ENCODE data around the gene FAM171A2. TPM values are rescaled to one million over a fixed set of nuclear protein-coding genes. Genes with fewer than 3 reads are reported as not detected.

FAM171A2 gene
- total and polyA plus RNA-seq, 2 of the 8 experiments (the other 6 are each of a cell fraction or from before 2014, with no cell fraction given) = 21.9 to 24.1 TPM

DNA sequence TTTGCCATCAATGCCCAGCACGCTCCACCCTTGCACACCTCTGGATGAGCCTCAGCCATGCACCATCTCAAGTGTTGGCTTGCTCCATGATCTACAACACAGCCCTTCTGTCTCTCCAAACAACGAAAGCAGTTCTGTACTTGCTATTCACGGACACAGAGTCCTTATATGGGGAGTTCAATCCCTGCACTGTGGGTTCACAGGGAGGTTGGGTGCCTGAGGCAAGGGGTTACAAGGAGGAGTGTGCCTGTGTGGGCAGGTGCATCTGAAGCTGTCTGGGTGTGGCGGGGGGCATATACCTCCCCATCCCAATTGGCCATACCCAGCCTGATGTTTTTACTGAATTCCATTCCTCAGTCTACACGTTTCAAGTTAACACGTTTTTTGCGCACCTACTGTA, 49.6 kb downstream of the FAM171A2 start:
- DNase-seq (ENCODE audit: low read depth in 1 of 2, low spot score in 2 of 2) = no peak
- H3K9ac ChIP-seq (replicated peaks in 1 of 4; ENCODE audit: extremely low read depth in 1 of 4, low read depth in 3 of 4, low read length in 3 of 4) = no peak overlapping the region
- H3K56ac ChIP-seq (replicated peaks; ENCODE audit: insufficient read length, low read depth, low read length) = no peak overlapping the region
- CTCF ChIA-PET (ENCODE audit: partially characterized antibody) = interaction anchor here (0.8 to 5.3 kb wide), 5 partner anchors 17 to 167 kb away, joined by 3 to 42 read pairs (median 4); no protein-coding TSS in a partner anchor
- no peak overlapping the region for H2BK12ac ChIP-seq (ENCODE audit: low read depth, low read length)
- H2BK15ac ChIP-seq (ENCODE audit: low read length) = peak overlapping the region; percentile 6; the same call in 1 of the 2 replicates
- no peak overlapping the region for H3K23ac ChIP-seq (ENCODE audit: insufficient read length)
- H3K79me2 ChIP-seq (ENCODE audit: control insufficient read depth in 1 of 2, insufficient read depth in 2 of 2, low read length in 2 of 2) = no peaks in the 10 kb centered on the region
- no peak overlapping the region for H2BK5ac ChIP-seq (ENCODE audit: low read depth, low read length)
- no peaks in the 10 kb centered on the region for H3K9me3 ChIP-seq (ENCODE audit: insufficient read depth in 2 of 2, low read depth in 1 of 2, low read length in 1 of 2)
- no peaks in the 10 kb centered on the region for H3K79me1 ChIP-seq (ENCODE audit: low read depth, low read length)
- no peak overlapping the region for H3K4ac ChIP-seq (replicated peaks; ENCODE audit: insufficient read length, low read depth, low read length)
- H3K18ac ChIP-seq (ENCODE audit: extremely low read depth, low read length) = no peak overlapping the region
- H3K4me1 ChIP-seq (replicated peaks in 1 of 4; ENCODE audit: control insufficient read depth in 3 of 4, insufficient read depth in 4 of 4, low read length in 3 of 4) = peaks cover 7 to 43% (median 33%) of the 10 kb centered on the region in 4 experiments
- H3K14ac ChIP-seq (ENCODE audit: insufficient read length) = no peak overlapping the region
- H2BK20ac ChIP-seq (ENCODE audit: low read length) = no peak overlapping the region
- 88% methylated on average over 7 of the region's 7 CpGs; no CpG with 5 or more reads in 1 of the 2 experiments for WGBS, 2 experiments (ENCODE audit: extremely low coverage in 1 of 2, insufficient coverage in 1 of 2, insufficient read length in 1 of 2, insufficient replicate concordance in 2 of 2, low coverage in 1 of 2, low lambda C conversion rate in 2 of 2, missing lambda C conversion rate in 1 of 2)
- peak overlapping the region in 1 of 2 experiments; percentile 99; a peak in 2 of 4 replicates for H3K4me2 ChIP-seq (ENCODE audit: insufficient read depth in 1 of 2, low read depth in 2 of 2, low read length in 2 of 2)
- peaks cover 14% of the 10 kb centered on the region for H3K23me2 ChIP-seq (ENCODE audit: low read depth, low read length)
- no peaks in the 10 kb centered on the region for H3K36me3 ChIP-seq (ENCODE audit: control insufficient read depth in 2 of 4, insufficient read depth in 4 of 4, low read length in 3 of 4)
- no peak overlapping the region; the same call in 1 of the 2 replicates for H4K8ac ChIP-seq (ENCODE audit: extremely low read depth, insufficient read depth, low read length)
- H4K91ac ChIP-seq (replicated peaks; ENCODE audit: insufficient read length, low read length) = no peak overlapping the region
- peaks cover 0 to 19% (median 17%) of the 10 kb centered on the region in 4 experiments; a peak in 6 of 7 replicates for H3K27me3 ChIP-seq (replicated peaks in 1 of 4; ENCODE audit: control insufficient read depth in 3 of 4, extremely low read depth in 1 of 4, insufficient read depth in 3 of 4, low read length in 3 of 4)
- peak overlapping the region; percentile 70; the same call in 1 of the 2 replicates for H2AK5ac ChIP-seq (ENCODE audit: low read depth, low read length)
- H3K4me3 ChIP-seq (ENCODE audit: extremely low read depth in 1 of 4, insufficient read depth in 2 of 4, low read depth in 3 of 4, low read length in 4 of 4) = peak overlapping the region in 1 of 4 experiments; percentile 61; a peak in 1 of 8 replicates
- peaks cover 0 to 14% of the 10 kb centered on the region in 2 experiments for H4K20me1 ChIP-seq (replicated peaks in 1 of 2; ENCODE audit: control insufficient read depth in 1 of 2, insufficient read depth in 2 of 2, low read length in 2 of 2)
- H2AFZ ChIP-seq (ENCODE audit: low read length) = no peak overlapping the region
- no peak for FAIRE-seq
- no peak overlapping the region for H2BK120ac ChIP-seq (replicated peaks; ENCODE audit: low read depth, low read length)
- H4K5ac ChIP-seq (ENCODE audit: insufficient read length, low read depth, low read length) = no peak overlapping the region
- no peak overlapping the region for H3K27ac ChIP-seq (ENCODE audit: low read depth, low read length)
- POLR2A ChIA-PET (ENCODE audit: partially characterized antibody) = interaction anchor here (1.3 to 14.6 kb wide), 5 partner anchors 11 to 104 kb away, joined by 4 to 135 read pairs (median 28); partner anchors contain the start of genes SLC25A39 and UBTF
- TF ChIP-seq FOSL1 (IDR thresholded peaks at IDR 0.05; ENCODE audit: insufficient read depth, low read depth, low read length) = no peak
- TF ChIP-seq, protein P1, sequence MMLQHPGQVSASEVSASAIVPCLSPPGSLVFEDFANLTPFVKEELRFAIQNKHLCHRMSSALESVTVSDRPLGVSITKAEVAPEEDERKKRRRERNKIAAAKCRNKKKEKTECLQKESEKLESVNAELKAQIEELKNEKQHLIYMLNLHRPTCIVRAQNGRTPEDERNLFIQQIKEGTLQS (IDR thresholded peaks at IDR 0.05; ENCODE audit: insufficient read depth, low read depth, low read length) = no peak
- no peak for TF ChIP-seq TAF1 (IDR thresholded peaks at IDR 0.05; ENCODE audit: low read depth, low read length)
- TF ChIP-seq MAFK (IDR thresholded peaks at IDR 0.05; ENCODE audit: low read depth, low read length) = no peak
- no peak for TF ChIP-seq BCL11A (IDR thresholded peaks at IDR 0.05; ENCODE audit: low read depth in 2 of 2, low read length in 2 of 2)
- TF ChIP-seq TAF7 (optimal IDR thresholded peaks at IDR 0.05; ENCODE audit: borderline replicate concordance, low read depth, low read length) = no peak
- TF ChIP-seq HDAC2 (IDR thresholded peaks at IDR 0.05; ENCODE audit: borderline replicate concordance in 1 of 2, low read depth in 2 of 2, low read length in 2 of 2) = no peak
- TF ChIP-seq YY1 (IDR thresholded peaks at IDR 0.05; ENCODE audit: low read depth, low read length) = no peak
- no peak for TF ChIP-seq BRCA1 (IDR thresholded peaks at IDR 0.05; ENCODE audit: low read depth, low read length)
- TF ChIP-seq TEAD4 (IDR thresholded peaks at IDR 0.05; ENCODE audit: low read depth, low read length) = no peak
- TF ChIP-seq RNF2 (IDR thresholded peaks at IDR 0.05; ENCODE audit: borderline replicate concordance, low read depth, low read length, missing control alignments, poor library complexity, severe bottlenecking) = no peak
- no peak for TF ChIP-seq RAD21 (IDR thresholded peaks at IDR 0.05 in 1 of 2, conservative IDR thresholded peaks at IDR 0.05 in 1 of 2; ENCODE audit: low read depth in 2 of 2, low read length in 2 of 2)

Measured in H1 (cell line).